Liver (tissue), 3 donors: ENCODE measurements around the gene TMEM126B.

Source experiments
- ATF3 ChIP-seq: IDR thresholded peaks from 2 replicates; pipeline ENCODE4 v1.6.1; 2016; ENCODE audit warnings: antibody characterized with exemption
- CTCF ChIP-seq: fragments of 150-350 bp; IDR thresholded peaks from 2 replicates; pipeline ENCODE4 v1.5.1; 2017; ENCODE audit warnings: improper control_type of control experiment, low read depth, low read length; ENCODE audit not compliant: missing input control
- EGR1 ChIP-seq, 2 donors: IDR thresholded peaks; 2 replicates each; pipeline ENCODE4 v1.6.1; 2016 to 2018; ENCODE audit warnings: antibody characterized with exemption in 2 of 2, low read depth in 2 of 2
- FOXA1 ChIP-seq: IDR thresholded peaks from 2 replicates; pipeline ENCODE4 v1.6.1; 2016; ENCODE audit warnings: antibody characterized with exemption
- GABPA ChIP-seq, 2 donors: IDR thresholded peaks in 1 of 2; conservative IDR thresholded peaks in 1 of 2; 2 replicates each; pipeline ENCODE4 v1.6.1; 2016; ENCODE audit warnings: antibody characterized with exemption in 2 of 2, mild to moderate bottlenecking in 1 of 2, moderate library complexity in 1 of 2
- HNF4A ChIP-seq, 2 donors: conservative IDR thresholded peaks; 2 replicates each; pipeline ENCODE4 v1.6.1; 2016; ENCODE audit warnings: antibody characterized with exemption in 2 of 2, mild to moderate bottlenecking in 2 of 2
- JUND ChIP-seq, 2 donors: IDR thresholded peaks; 2 replicates each; pipeline ENCODE4 v1.6.1; 2016; ENCODE audit warnings: antibody characterized with exemption in 2 of 2
- MAX ChIP-seq: IDR thresholded peaks from 2 replicates; pipeline ENCODE4 v1.6.1; 2016; ENCODE audit warnings: antibody characterized with exemption
- RAD21 ChIP-seq, 2 donors: IDR thresholded peaks; 2 replicates each; pipeline ENCODE4 v1.6.1; 2016; ENCODE audit warnings: antibody characterized with exemption in 2 of 2, mild to moderate bottlenecking in 2 of 2
- REST ChIP-seq: IDR thresholded peaks from 2 replicates; pipeline ENCODE4 v1.6.1; 2016; ENCODE audit warnings: antibody characterized with exemption, mild to moderate bottlenecking
- RXRA ChIP-seq, 2 donors: IDR thresholded peaks; 2 replicates each; pipeline ENCODE4 v1.6.1; 2017 to 2018; ENCODE audit warnings: antibody characterized with exemption in 2 of 2, mild to moderate bottlenecking in 1 of 2
- TAF1 ChIP-seq: conservative IDR thresholded peaks from 2 replicates; pipeline ENCODE4 v1.6.1; 2016; ENCODE audit warnings: antibody characterized with exemption, mild to moderate bottlenecking
- YY1 ChIP-seq: IDR thresholded peaks from 2 replicates; pipeline ENCODE4 v1.6.1; 2016; ENCODE audit warnings: antibody characterized with exemption, mild to moderate bottlenecking
- ZBTB33 ChIP-seq: IDR thresholded peaks from 2 replicates; pipeline ENCODE4 v1.6.1; 2016; ENCODE audit warnings: antibody characterized with exemption
- donor health status: healthy.
- donor health status: healthy.

GRCh38 chr11:85680897-85681296, 52.5 kb downstream of the TMEM126B start:
- TF ChIP-seq CTCF (no peak), RAD21 (IDR thresholded peaks at IDR 0.05) (no peak), MAX (no peak), GABPA (IDR thresholded peaks at IDR 0.05 in 1 of 2, conservative IDR thresholded peaks at IDR 0.05 in 1 of 2) (no peak), REST (no peak), TAF1 (no peak), ZBTB33 (no peak), JUND (IDR thresholded peaks at IDR 0.05) (no peak), EGR1 (IDR thresholded peaks at IDR 0.05; ENCODE audit: low read depth in 2 of 2) (no peak), FOXA1 (no peak), HNF4A (conservative IDR thresholded peaks at IDR 0.05) (no peak), RXRA (IDR thresholded peaks at IDR 0.05) (no peak), YY1 (no peak), ATF3 (no peak)
